Activated T-cell treated with anti-CD3 and anti-CD28 coated beads, Interleukin-2, amount 50 U/mL, for 72 hours (primary cell): Measurements from ENCODE around the gene SFT2D2. TPM values are rescaled to one million over a fixed set of nuclear protein-coding genes. Genes with fewer than 3 reads are reported as not detected.
A peak's percentile ranks its signal among the peaks of the same experiment; 100 is the strongest.
"Not testable (repeated sequence)": the region's sequence is repeated elsewhere in the genome, so short reads cannot be mapped to it uniquely, and the experiment has no call there.

Experiments used
- ATAC-seq, 2 donors: fragments of 150-1000 bp; cut with Tn5 transposase; replicated peaks in 1 of 2; 2 replicates each; pipeline ENCODE4 v1.10.0; 2021; ENCODE audit warnings: moderate library complexity in 2 of 2, mild to moderate bottlenecking in 1 of 2
- DNase-seq, 2 donors: peaks; one replicate each; pipeline ENCODE4 v3.0.0; 2021 to 2022; ENCODE audit warnings: mixed read lengths in 1 of 2
- H3K27ac Mint-ChIP-seq: one replicate; pipeline ENCODE4 v1.8.0; 2022; ENCODE audit warnings: mild to moderate bottlenecking, moderate library complexity, mixed read lengths
- H3K27me3 Mint-ChIP-seq: one replicate; pipeline ENCODE4 v1.8.0; 2022; ENCODE audit warnings: low read depth, mixed read lengths
- H3K36me3 Mint-ChIP-seq, 2 donors: one replicate each; pipeline ENCODE4 v1.8.0; 2022; ENCODE audit warnings: mixed read lengths in 2 of 2, mild to moderate bottlenecking in 1 of 2; ENCODE audit not compliant: insufficient read depth in 2 of 2
- H3K4me1 Mint-ChIP-seq: one replicate; pipeline ENCODE4 v1.8.0; 2022; ENCODE audit warnings: low read depth, mixed read lengths
- H3K4me3 Mint-ChIP-seq, 2 donors: one replicate each; pipeline ENCODE4 v1.8.0; 2022; ENCODE audit warnings: mild to moderate bottlenecking in 2 of 2, mixed read lengths in 2 of 2, moderate library complexity in 2 of 2
- H3K9me3 Mint-ChIP-seq, 2 donors: one replicate each; pipeline ENCODE4 v1.8.0; 2022; ENCODE audit warnings: mixed read lengths in 2 of 2
- total RNA-seq, 2 donors: library from RNA; stranded (reverse); gene quantifications; one replicate each; pipeline ENCODE4 v1.2.3, GENCODE V29; 2022

SFT2D2 gene
- total RNA-seq, result 10 to 100 TPM; 62.7 to 66.9 TPM

DNA sequence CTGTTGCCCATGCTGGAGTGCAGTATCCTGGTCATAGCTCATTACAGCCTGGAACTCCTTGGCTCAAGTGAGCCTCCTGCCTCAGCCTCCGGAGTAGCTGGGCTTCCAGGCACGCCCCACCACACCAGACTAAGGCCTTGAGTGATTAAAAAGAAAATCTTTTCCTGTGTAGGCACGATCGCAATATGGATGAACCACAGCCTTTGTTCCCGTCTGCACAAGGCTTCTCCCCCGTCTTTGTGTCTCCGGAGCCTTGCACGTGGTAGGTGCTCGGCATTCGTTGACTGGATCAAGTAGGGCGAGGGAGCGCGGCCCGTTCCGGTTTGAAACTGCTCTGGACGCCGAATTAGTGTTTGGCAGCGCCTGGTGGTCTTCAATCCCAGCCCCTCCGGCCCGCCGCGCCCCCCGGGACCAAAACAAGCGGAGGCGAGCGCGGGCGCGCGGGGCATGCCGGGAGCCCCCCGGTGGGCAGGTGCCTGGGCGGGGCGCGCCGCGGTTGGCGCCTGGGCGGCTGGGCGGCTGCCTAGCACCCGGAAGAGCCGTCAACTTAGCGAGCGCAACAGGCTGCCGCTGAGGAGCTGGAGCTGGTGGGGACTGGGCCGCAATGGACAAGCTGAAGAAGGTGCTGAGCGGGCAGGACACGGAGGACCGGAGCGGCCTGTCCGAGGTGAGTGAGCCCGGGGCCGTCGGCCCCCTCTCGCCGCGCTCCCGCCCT, at the start of gene SFT2D2:
TSS of gene SFT2D2 (plus strand) at position 529 of the 715 bp plus-strand sequence. CDS start at position 605, 76 bp downstream.
- Mint-ChIP-seq H3K4me3 (peak within 1 kb of the TSS; percentile 89), H3K4me1 (peaks cover 61% of the 10 kb centered on the region), H3K27ac (peak within 1 kb of the TSS; percentile 90), H3K9me3 (peaks cover 0 to 2% of the 10 kb centered on the region in 2 donors), H3K36me3 (peaks cover 11 to 18% of the 10 kb centered on the region in 2 donors), H3K27me3 (peaks cover 7% of the 10 kb centered on the region)
- DNase-seq (peak; percentile 84 to 89), ATAC-seq (peak; percentile 93 to 94)

DNA sequence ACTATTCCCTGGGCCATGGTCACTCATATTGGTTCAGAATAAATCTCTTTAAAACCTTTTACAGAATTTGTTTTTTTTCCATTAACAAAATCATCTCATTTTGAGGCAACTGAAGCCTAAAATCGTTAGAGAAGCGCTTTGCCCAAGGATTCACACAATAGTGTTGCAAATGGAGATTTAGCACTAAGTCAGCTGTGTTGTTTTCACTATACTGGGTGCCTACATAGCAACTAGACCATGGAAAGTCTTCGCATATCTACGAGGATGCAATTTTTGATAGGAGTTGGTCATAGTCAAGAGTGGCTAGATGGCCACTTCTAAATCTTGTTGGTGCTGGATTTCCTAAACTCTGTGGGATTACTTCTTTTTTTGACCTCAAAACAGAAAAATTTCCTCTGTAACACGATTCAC, 47.6 kb upstream of the SFT2D2 start:
- H3K4me1 Mint-ChIP-seq, result peaks cover 8% of the 10 kb centered on the region
- H3K4me3 Mint-ChIP-seq, result no peak overlapping the region
- H3K27me3 Mint-ChIP-seq, result no peaks in the 10 kb centered on the region
- no peak for ATAC-seq
- H3K36me3 Mint-ChIP-seq, result no peaks in the 10 kb centered on the region
- no peaks in the 10 kb centered on the region for H3K9me3 Mint-ChIP-seq
- DNase-seq, result no peak
- H3K27ac Mint-ChIP-seq, result no peak overlapping the region

GRCh38 chr1:168178638-168179437, 47.0 kb upstream of the SFT2D2 start, which contains the start of gene TIPRL:
Gene TIPRL, plus strand, starts transcription at chr1:168178962. Its CDS starts 116 bp downstream, at chr1:168179078.
- no peaks in the 10 kb centered on the region for H3K36me3 Mint-ChIP-seq
- no peak within 1 kb of the TSS for H3K4me3 Mint-ChIP-seq
- no peaks in the 10 kb centered on the region for H3K9me3 Mint-ChIP-seq
- no peak within 1 kb of the TSS for H3K27ac Mint-ChIP-seq
- DNase-seq (peak; percentile 96 to 97), ATAC-seq (peak; percentile 86 to 88)
- peaks cover 11% of the 10 kb centered on the region for H3K4me1 Mint-ChIP-seq
- no peaks in the 10 kb centered on the region for H3K27me3 Mint-ChIP-seq

GRCh38 chr1:168179438-168180147, 46.2 kb upstream of the SFT2D2 start:
- Mint-ChIP-seq H3K4me1 (peaks cover 13% of the 10 kb centered on the region), H3K4me3 (no peak overlapping the region), H3K27me3 (no peaks in the 10 kb centered on the region), H3K27ac (no peak overlapping the region), H3K9me3 (no peaks in the 10 kb centered on the region), H3K36me3 (no peaks in the 10 kb centered on the region)
- peak; percentile 8 to 14 for DNase-seq
- peak; percentile 0 to 1 for ATAC-seq

DNA sequence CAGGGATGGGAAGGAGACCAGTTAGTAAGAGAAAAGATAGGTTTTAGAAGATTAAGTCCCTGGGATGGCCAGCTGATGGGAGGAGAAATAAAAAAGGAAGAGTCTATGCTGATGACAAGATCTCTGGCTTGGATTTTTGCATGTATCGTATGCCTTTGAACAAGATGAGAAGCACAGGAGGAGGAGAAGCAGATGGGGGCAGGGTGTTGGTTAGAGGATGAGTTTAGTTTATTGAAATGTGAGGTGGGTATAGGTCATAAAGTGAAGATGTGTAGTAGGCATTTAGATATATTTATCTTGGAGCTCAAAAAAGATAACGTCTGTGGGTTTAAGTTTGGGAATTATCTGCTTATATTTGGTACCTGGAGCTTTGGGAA, 45.7 kb upstream of the SFT2D2 start:
- Mint-ChIP-seq H3K4me3 (no peak overlapping the region), H3K27me3 (no peaks in the 10 kb centered on the region), H3K27ac (no peak overlapping the region), H3K36me3 (no peaks in the 10 kb centered on the region), H3K9me3 (no peaks in the 10 kb centered on the region), H3K4me1 (peaks cover 13% of the 10 kb centered on the region)
- DNase-seq, result peak in 1 of 2 donors; percentile 28
- ATAC-seq, result no peak

GRCh38 chr1:168181063-168181720, 44.6 kb upstream of the SFT2D2 start:
- Mint-ChIP-seq H3K4me3 (peak overlapping the region; percentile 31 to 65), H3K4me1 (peaks cover 13% of the 10 kb centered on the region)
- H3K9me3 Mint-ChIP-seq, H3K36me3 Mint-ChIP-seq, DNase-seq, ATAC-seq, H3K27me3 Mint-ChIP-seq, H3K27ac Mint-ChIP-seq: not testable (repeated sequence)

DNA sequence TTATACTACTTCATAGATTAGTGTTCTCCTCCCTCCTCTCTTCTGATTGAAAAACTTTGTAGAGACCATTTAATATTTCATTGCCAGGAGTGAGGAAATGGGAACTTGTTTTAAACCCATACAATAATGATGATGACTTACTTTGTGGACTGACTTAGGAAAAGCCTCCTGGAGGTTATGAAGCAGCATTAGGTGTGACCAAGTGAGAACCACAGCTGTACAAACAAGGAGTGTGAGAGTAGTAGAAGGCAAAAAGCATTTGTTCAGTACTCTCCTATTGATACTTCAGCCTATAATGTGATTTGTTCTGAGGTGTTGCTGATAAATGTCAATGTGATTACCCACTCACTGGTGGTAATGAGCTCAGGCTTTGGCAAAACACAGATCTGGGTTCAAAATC, 38.6 kb upstream of the SFT2D2 start:
- Mint-ChIP-seq H3K36me3 (peaks cover 4 to 11% of the 10 kb centered on the region in 2 donors), H3K9me3 (no peaks in the 10 kb centered on the region), H3K27ac (peak overlapping the region; percentile 27), H3K27me3 (no peaks in the 10 kb centered on the region), H3K4me1 (peaks cover 8% of the 10 kb centered on the region), H3K4me3 (no peak overlapping the region)
- no peak for ATAC-seq
- no peak for DNase-seq

DNA sequence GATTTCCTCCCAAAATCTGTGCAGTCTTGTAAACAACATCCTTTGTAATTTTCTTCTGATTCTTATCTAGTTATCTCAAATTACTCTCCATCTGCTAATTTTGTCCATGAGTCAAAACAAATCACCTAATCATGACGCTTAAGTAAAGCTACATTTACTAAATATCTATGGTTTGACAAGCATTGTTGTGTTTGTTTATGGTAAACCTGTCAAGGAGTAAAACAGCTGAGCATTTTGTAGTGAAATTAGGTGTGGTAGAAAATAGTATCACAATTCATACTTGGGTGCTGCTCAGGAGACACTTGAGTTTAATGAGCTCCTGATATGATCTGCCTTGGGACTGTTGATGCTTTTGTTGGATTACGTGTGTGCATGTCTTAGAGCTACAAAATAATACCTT, 35.4 kb upstream of the SFT2D2 start:
- no peak for DNase-seq
- no peaks in the 10 kb centered on the region for H3K27me3 Mint-ChIP-seq
- no peaks in the 10 kb centered on the region for H3K4me1 Mint-ChIP-seq
- H3K36me3 Mint-ChIP-seq, result peaks cover 4 to 21% of the 10 kb centered on the region in 2 donors
- H3K9me3 Mint-ChIP-seq, result no peaks in the 10 kb centered on the region
- no peak overlapping the region for H3K4me3 Mint-ChIP-seq
- H3K27ac Mint-ChIP-seq, result no peak overlapping the region
- no peak for ATAC-seq

GRCh38 chr1:168195199-168196135, 30.3 kb upstream of the SFT2D2 start:
- DNase-seq (no peak), ATAC-seq (no peak)
- H3K36me3 Mint-ChIP-seq, result peaks cover 3 to 28% of the 10 kb centered on the region in 2 donors
- H3K9me3 Mint-ChIP-seq, result no peaks in the 10 kb centered on the region
- peak overlapping the region; percentile 25 for H3K27ac Mint-ChIP-seq
- H3K27me3 Mint-ChIP-seq, result no peaks in the 10 kb centered on the region
- no peak overlapping the region for H3K4me3 Mint-ChIP-seq
- H3K4me1 Mint-ChIP-seq, result peaks cover 8% of the 10 kb centered on the region

GRCh38 chr1:168199056-168199455, 26.7 kb upstream of the SFT2D2 start:
- Mint-ChIP-seq H3K36me3 (peaks cover 6 to 34% of the 10 kb centered on the region in 2 donors), H3K27ac (peak overlapping the region; percentile 60), H3K4me3 (no peak overlapping the region), H3K27me3 (no peaks in the 10 kb centered on the region), H3K9me3 (no peaks in the 10 kb centered on the region), H3K4me1 (peaks cover 8% of the 10 kb centered on the region)
- ATAC-seq (peak in 1 of 2 donors; percentile 60), DNase-seq (no peak)

DNA sequence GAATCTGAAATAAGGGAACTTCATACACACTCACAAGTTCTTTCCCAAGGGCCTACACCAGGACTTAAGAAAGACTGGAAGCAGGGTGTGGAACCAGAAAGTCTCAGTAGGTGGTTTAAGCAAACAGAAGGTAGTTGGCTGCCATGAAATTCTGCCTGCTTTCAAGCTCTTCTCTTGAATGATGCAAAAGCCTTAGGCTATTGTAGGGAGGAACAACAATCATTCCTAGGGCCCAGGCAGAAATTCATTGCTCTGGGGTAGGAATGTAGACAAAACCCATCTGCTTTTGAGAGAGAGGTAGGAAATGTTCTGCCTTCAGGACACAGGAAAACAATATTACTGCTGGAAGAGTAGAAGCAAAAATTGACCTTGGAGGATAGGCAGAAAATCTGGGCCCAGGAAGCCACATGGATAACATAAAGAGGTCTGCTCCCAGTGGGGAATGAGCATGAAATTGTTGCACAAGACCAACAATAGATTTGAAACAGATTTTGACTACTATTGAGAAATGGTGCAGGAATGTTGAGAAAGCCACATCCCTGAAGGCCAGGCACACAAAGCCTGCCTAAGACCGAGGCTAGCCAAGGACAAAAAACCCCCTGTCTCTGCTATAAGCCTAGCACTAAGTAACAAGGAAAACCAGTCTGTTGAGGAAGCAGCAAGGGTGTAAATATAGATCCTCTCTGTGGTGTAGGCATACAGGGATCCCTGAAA, 22.7 kb upstream of the SFT2D2 start:
- peaks cover 3 to 30% of the 10 kb centered on the region in 2 donors for H3K36me3 Mint-ChIP-seq
- DNase-seq, result no peak
- peaks cover 0 to 7% of the 10 kb centered on the region in 2 donors for H3K9me3 Mint-ChIP-seq
- H3K27ac Mint-ChIP-seq, result no peak overlapping the region
- H3K4me1 Mint-ChIP-seq, result peaks cover 8% of the 10 kb centered on the region
- H3K4me3 Mint-ChIP-seq, result no peak overlapping the region
- ATAC-seq, result no peak
- no peaks in the 10 kb centered on the region for H3K27me3 Mint-ChIP-seq
